Glomerular endothelial cell (primary cell): ENCODE measurements around the gene CCDC144A. TPM values are rescaled to one million over a fixed set of nuclear protein-coding genes. Genes with fewer than 3 reads are reported as not detected.
A peak's percentile ranks its signal among the peaks of the same experiment; 100 is the strongest.
"Not testable (repeated sequence)": the region's sequence is repeated elsewhere in the genome, so short reads cannot be mapped to it uniquely, and the experiment has no call there.

Experiments used
- DNase-seq: peaks from one replicate; pipeline ENCODE4 v3.0.0-alpha.2; 2011; ENCODE audit warnings: low read depth, low spot score; ENCODE audit errors: extremely low read depth
- total RNA-seq: library from RNA; depleted of rRNA; stranded (reverse); fragments of >200 nt; gene quantifications from 2 replicates; pipeline ENCODE4 v1.2.3, GENCODE V29; 2015

CCDC144A gene, protein sequence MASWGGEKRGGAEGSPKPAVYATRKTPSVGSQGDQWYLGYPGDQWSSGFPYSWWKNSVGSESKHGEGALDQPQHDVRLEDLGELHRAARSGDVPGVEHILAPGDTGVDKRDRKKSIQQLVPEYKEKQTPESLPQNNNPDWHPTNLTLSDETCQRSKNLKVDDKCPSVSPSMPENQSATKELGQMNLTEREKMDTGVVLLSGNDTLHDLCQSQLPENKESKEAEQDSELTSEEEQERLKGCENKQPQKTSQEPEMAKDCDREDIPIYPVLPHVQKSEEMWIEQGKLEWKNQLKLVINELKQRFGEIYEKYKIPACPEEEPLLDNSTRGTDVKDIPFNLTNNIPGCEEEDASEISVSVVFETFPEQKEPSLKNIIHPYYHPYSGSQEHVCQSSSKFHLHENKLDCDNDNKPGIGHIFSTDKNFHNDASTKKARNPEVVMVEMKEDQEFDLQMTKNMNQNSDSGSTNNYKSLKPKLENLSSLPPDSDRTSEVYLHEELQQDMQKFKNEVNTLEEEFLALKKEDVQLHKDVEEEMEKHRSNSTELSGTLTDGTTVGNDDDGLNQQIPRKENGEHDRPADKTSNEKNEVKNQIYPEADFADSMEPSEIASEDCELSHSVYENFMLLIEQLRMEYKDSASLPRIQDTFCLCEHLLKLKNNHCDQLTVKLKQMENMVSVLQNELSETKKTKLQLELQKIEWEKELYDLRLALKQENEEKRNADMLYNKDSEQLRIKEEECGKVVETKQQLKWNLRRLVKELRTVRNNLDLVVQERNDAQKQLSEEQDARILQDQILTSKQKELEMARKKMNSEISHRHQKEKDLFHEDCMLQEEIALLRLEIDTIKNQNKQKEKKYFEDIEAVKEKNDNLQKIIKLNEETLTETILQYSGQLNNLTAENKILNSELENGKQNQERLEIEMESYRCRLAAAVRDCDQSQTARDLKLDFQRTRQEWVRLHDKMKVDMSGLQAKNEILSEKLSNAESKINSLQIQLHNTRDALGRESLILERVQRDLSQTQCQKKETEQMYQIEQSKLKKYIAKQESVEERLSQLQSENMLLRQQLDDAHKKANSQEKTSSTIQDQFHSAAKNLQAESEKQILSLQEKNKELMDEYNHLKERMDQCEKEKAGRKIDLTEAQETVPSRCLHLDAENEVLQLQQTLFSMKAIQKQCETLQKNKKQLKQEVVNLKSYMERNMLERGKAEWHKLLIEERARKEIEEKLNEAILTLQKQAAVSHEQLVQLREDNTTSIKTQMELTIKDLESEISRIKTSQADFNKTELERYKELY (N-terminal part only)
- 1.5 and 3.0 TPM in 2 replicates for total RNA-seq

DNA sequence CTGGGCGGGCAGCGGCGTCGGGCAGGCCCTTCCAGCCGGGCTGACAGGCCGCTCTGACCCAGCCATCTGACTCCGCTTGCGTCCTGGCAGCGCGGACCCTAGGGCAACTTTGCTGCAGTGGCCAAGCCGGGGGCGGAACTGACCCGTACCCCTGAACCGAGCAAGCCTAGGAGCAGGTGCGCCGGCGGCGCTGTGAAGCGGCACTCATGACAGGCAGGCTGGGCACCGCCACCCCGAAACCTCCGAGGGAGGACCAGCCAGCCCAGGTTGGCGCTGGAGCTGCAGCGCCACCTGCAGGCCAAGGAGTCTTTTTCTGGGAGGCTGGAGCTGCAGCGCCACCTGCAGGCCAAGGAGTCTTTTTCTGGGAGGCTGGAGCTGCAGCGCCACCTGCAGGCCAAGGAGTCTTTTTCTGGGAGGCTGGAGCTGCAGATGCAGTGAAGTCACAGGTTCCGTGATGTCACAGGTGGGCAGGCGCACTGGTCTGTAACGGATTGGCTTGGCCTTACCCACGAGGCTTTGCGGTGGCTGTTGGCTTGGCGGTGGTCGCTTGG lies at the start of gene CCDC144A:
CCDC144A (plus strand) TSS at position 511 of the 551 bp plus-strand sequence. CDS start 160 bp downstream, outside the sequence.
- not testable (repeated sequence) for DNase-seq

DNA sequence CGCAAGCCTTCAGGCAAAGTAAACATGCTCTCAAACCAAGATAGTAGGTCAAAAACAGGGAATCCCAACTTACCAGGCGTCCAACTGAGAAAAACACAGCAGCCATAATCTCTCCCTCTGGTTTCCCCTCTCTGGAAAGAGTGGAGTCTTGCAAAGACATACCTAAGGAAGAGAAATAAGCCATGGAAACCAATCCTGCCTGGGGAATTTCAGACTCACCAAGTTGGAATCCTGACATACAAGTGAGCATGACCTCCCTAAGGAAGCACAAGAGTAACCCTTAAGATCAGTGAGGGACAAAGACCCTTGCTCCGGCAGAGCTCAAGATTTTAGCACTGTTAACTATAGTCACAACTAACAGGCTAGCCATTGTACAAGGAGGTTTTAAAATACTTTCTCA lies 40.5 kb upstream of the CCDC144A start:
- DNase-seq, result no peak

DNA sequence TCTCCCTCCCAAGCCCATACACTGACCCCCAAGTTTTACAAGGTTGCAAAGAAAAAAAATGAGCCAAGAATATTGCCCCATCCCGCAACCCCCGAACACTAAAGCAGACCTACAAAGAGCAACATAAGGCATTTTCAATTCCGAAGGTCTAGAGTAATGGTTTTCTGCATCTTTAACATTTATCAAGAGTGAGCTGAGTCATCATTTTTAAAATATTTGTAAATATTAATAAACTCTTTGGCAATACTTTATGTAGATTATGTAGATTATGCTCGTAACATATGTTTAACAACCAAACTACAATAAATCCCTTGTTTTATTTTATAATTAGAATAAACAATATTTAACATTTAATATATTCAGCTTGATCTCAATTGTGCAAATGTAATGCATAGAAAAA lies 37.8 kb upstream of the CCDC144A start:
- no peak for DNase-seq

DNA sequence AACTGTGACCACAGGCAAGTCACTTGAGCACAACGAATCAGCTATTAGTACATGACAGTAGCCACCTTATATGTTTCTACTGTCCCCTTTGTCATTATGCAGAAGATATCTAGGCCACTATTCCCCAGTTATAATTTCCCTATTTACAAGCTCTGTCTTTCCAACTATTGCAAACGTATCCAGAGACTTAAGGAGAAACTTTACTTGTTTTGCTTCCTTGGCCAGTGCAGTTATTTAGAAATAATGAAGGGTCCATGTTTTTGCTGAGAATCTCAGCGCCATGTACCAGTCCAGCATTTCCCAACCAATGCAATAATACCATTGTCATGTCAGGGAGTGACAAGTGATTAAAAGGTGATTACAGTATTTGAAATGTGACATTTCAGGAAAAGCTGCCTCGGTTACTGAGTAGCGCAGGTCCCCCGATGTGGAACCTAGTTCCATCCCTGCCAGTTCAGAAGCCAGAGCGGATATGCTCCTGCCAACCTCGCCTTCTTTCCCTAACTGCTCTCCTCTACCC lies 37.1 kb upstream of the CCDC144A start:
- peak; percentile 2 for DNase-seq

DNA sequence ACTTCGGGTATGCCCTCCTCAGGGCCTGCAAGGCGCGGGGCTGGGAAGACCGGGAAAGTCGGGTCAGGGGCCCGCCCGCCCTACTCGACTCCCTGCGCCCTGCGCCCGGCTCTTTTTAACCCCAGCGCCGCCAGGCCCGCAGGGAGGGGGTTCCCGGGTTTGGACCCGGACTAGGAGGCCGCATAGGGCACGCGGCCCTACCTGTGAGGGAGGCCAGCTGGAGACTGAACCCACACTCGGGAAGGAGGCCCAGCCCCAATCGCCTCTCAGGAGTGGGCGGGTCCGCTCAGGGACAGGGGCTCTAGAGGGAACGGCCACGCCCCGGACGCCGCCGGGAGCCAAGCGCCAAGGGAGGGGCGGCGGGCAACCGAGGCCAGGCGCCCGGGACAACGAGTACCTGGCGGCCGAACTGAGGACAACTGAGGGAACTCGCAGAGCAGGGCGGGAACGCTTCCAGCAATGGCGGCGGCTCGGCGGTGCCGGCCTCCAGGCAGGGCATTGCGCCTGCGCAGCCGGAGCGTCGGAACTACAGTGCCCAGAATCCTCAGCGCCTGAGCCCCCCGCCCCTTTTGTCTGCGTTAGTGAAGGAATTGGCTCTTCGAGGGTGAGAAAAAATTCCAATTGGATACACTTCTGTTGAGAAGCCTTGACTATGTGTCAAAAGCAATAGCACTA lies 36.5 kb upstream of the CCDC144A start, which contains the start of gene ZNF624:
ZNF624 (minus strand) TSS at position 484 of the 675 bp plus-strand sequence.
- peak; percentile 51 for DNase-seq

DNA sequence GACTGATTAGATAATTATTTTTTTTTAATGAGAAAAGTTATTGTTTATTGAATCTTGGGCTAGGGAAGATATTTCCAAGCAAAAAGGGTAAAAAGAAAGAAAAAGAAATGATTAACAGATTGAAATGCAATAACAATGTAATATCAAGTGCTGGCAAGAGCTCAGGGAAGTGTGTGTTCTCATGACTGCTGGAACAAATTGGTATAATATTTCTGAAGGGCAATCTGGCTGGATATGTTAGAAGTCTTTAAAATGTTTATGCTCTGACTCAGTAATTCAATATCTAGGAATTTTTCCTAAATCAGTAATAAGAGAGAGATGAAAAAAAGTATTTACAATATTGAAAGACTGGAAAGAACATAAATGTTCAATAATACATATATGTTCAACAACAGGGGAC lies 28.8 kb upstream of the CCDC144A start:
- DNase-seq, result no peak

DNA sequence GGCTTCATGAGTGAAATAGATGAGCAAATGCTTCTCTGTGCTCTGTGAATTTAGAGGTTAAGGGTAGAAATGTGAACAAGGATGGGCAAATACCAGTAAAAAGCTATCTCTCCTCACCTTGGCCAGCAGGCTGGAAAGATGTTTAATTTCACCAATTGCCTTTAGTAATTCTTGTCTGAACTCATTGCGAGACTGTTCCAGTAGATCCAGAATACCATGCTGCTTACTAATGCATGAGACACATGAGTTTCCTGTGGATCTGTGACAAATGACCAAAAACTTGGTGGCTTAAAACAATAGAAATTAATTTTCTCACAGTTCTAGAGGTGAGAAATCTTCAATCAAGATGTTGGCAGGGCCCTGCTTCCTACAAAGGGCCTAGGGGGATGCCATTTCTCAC lies 27.1 kb upstream of the CCDC144A start:
- no peak for DNase-seq

DNA sequence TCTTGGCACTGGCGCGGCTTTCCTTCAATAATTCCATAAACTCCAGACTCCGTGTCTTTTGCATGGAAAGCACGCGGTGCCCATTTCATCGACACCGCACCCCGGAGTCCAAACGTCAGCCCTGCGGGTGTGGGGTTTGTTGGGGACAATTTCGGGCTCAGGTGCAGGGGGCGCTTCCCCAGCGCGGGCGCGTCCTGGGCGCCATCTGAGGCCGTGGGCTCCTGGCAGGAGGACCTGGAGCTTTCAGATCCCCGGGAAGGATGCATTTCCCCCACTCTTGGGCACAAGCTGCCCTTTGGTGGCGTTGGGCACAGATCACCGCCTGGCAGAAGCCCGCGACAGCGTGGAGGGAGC lies 23.5 kb upstream of the CCDC144A start:
- not testable (repeated sequence) for DNase-seq

DNA sequence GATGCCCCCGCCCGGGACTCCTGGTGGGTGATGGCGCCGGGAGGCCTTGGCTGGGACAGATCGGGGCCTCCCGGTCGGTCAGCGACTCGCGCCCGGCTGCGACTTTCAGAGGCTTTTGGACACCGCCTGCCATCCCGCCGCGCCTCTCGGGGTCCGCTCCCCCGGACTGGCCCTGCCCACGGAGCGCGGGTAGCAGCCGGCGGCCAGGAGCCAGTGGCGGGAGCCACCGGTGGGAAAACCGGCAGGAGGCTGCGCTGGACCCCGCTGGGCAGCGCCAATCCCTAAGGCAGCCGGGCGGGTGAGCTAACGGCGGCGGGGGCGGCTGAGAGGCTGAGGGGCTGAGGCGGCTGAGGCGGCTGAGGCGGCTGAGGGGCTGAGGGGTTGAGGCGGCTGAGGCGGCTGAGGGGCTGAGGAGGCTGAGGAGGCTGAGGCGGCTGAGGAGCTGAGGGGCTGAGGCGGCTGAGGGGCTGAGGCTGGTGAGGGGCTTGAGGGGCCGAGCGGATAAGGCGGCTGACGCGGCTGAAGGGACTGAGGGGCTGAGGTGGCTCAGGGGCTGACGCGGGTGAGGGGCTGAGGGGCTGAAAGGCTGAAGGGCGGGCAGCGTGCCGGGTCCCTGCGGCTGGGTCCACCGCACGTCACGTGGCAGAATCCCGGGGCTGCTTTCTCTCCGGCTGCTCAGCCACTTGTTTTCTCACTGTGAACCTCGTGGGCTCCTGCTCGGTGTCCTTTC lies 23.0 kb upstream of the CCDC144A start:
- DNase-seq, result not testable (repeated sequence)

DNA sequence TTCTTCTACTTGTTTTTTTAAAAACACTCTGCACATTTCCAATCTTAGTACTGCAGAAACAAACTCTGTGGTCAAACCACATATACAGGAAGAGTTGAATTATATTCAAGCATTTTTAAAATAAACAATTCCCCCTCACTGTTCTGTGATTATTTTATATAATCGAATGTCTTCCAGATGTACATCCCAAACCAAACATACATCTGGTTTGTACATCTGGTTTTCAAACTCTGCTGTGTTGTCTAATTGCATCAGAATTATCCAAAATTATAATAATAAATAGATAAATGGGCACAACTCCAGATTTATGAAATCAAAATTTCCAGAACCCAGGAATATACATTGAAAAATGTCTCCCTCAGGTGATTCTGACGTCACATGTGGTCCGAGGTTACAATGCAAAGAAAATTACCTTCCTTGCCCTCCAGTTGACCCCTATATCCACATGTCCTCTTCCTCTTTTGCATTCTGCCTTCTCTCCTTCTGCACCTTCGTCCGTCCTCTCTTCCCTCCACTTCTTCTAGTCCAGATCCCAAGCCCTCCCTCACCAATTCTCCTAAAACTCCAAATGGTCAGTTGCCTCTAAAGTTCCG lies 13.3 kb upstream of the CCDC144A start:
- DNase-seq, result no peak

DNA sequence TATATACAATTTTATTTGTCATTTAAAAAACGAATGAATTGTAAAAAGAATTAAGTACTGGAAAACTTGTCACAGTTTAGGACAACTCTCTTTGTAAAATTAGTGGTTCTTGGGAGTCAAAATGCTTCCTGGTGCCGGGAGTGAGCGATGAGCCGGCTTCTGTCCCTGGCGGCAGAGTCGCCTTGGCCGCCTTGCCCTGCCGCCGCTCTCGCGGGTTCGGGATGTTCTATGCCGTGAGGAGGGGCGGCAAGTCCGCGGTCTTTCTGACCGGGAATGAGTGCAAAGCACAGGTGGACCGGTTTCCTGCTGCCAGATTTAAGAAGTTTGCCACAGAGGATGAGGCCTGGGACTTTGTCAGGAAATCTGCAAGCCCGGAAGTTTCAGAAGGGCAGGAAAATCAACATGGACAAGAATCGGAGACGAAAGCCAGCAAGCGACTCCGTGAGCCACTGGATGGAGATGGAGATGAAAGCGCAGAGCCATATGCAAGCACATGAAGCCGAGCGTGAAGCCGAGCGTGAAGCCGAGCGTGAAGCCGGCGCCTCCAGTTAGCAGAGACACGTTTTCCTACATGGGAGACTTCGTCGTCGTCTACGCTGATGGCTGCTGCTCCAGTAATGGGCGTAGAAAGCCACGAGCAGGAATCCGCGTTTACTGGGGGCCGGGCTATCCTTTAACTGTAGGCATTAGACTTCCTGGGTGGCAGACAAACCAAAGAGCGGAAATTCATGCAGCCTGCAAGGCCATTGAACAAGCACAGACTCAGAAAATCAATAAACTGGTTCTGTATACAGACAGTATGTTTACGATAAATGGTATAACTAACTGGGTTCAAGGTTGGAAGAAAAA lies 6.5 kb upstream of the CCDC144A start:
- DNase-seq, result not testable (repeated sequence)

DNA sequence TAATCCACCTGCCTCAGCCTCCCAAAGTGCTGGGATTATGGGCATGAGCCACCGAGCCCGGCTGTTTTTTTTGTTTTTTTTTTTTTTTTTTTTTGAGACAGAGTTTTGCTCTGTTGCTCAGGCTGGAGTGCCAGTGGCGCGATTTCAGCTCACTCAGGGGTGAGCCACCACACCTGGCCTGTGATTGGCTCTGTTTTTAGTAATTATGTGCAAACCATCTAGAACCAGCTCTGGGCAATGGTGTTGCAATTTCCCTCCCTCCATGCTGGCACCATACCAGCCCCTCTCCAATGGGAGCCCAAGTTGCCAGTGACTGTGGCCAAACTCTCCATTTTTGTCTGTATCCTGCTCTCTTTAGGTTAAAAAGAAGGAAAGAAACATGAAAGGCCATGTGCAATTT lies 4.0 kb upstream of the CCDC144A start:
- not testable (repeated sequence) for DNase-seq

DNA sequence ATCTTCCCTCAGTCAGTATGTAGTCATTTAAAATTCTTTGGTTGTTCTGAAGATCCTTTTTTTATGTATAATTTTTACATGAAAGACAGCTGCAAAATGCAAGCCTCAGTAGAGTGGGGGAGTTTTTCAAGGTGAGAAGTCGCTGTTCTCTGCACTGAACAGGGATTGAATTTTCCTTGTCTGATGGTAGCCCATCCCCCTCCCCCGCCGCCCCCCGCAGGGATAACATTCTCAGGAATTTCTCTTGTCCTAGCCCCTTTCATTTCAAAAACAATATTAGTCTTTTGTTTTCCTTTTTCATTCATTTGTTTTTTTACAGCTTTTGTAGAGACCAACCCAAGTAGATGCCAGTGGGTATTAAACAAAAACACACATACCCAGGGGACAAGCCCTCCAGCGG lies 2.9 kb upstream of the CCDC144A start:
- DNase-seq, result not testable (repeated sequence)

DNA sequence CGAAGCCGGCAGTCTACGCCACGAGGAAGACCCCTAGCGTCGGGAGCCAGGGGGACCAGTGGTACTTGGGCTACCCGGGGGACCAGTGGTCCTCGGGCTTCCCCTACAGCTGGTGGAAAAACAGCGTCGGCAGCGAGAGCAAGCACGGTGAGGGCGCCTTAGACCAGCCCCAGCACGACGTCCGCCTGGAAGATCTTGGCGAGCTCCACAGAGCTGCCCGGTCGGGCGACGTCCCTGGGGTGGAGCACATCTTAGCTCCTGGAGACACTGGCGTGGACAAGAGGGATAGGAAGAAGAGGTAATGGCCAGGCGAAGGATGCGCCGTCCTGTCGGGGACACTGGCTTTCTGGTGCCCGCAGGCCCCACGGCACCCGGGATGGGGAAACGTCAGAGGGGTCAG lies 406 bp downstream of the CCDC144A start:
- DNase-seq, result not testable (repeated sequence)

DNA sequence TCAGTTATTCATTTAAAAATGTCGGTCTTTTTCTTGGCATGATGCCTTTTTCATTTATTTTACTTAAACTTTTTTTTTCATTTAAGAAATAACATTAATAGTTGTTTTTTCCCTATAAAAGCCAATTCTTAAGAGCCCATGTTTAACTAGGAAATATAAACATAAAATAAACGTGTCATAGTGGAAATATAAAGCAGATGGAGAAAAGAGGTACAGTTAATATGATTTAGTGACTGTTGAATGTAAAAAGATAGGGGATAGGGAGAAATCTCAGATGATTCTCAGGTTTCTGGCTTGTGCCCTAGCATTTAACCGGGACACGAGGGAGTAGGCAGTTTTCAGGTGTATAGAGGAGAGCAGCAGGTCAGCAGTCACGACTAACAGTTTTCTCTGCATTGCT lies 7.6 kb downstream of the CCDC144A start:
- DNase-seq, result not testable (repeated sequence)

DNA sequence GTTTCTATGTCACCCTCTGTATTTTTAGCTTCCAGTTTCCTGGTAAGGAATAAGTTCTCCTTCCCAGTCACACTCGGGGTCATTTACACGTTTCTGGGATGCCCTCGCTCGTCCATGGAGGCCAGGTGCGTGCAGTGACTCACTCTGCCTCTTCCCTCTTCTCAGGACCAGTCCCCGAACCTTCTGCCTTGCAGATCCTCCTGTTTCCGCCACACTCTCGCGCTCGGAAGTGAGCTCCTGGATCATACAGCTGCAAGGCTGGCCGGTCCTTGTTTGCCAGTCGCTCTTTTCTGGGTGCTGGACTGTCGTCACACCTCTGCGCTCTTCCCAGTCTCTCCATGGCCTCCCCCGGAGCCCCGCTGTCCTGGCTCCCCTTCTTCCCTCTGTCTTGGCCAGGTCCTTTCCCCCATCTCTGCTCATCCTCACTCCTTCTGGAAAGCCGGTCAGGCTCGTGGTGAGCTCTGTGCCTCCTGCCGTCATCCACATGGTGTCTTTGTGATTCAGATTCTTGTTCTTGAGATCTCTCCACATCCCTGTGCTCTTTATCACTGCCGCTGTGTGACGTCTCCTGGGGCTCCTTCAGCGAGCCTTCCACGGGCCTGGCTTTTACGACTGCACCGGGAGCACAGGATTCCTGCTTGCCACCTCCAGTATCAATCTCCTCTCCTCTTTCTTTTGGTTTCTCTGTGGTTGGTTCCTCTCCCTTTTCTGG lies 55.6 kb downstream of the CCDC144A start:
- DNase-seq, result not testable (repeated sequence)

DNA sequence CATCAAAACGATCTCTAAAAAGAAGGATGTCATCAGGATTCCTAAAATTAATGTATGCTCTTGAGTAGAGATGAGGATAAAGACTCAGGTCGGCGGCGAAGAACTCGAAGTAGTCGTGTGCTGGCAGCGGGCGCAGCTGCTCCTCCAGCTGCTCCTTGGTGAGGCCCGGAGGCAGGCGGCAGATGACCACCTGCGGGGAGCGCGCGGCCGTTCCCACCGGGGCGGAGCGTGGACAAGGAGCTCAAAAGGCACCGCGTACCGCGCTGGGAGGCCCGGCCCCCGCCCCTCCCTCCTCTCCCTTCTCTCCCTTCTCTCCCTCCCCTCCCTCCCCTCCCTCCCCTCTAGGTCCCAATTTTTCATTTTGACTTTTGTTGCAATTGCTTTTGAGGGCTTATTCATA lies 56.5 kb downstream of the CCDC144A start:
- not testable (repeated sequence) for DNase-seq
